A549 (cell line): ENCODE measurements around the gene CLEC2D. TPM values are rescaled to one million over a fixed set of nuclear protein-coding genes. Genes with fewer than 3 reads are reported as not detected.

Experiments used
- ATAC-seq, 2 experiments: fragments of 200-7000 bp in 1 of 2; fragments of >200 bp in 1 of 2; cut with Nextera tagmentation in 1 of 2; cut with Tn5 transposase in 1 of 2; 3 replicates each; pipeline versions ENCODE4 v1.8.0 to v1.9.1; 2018 to 2020; ENCODE audit warnings: mild to moderate bottlenecking in 1 of 2, moderate library complexity in 1 of 2
- CTCF ChIA-PET: fragments of 300-600 bp; sonication (Branson Sonifier 250); formaldehyde crosslinking; extraction: SDS; loops from one replicate; lab custom pipeline; 2021; ENCODE audit warnings: antibody characterized with exemption, inconsistent platforms; lab: Yijun Ruan, JAX
- POLR2A ChIA-PET: fragments of 350-600 bp; formaldehyde crosslinking; extraction: SDS; loops from one replicate; lab custom pipeline; 2021; ENCODE audit warnings: antibody characterized with exemption, inconsistent platforms; lab: Yijun Ruan, JAX
- DNase-seq, 2 experiments: peaks; one replicate each; pipeline versions ENCODE4 v3.0.0 to v3.0.0-alpha.2; 2011 to 2016; ENCODE audit warnings: low read depth in 1 of 2, low spot score in 1 of 2
- FAIRE-seq: peaks from 2 replicates; lab custom pipeline; 2011; peaks lifted over from hg19 to GRCh38; lab: Jason Lieb, UNC
- H3K27ac ChIP-seq, 2 experiments: fragments of >200 bp; sonication (Bioruptor Twin); formaldehyde crosslinking; 3 replicates each; pipeline ENCODE4 v1.5.1; 2016 to 2017
- H3K4me1 ChIP-seq: fragments of >200 bp; sonication (Bioruptor Twin); formaldehyde crosslinking; 3 replicates; pipeline ENCODE4 v1.6.1; 2016
- H3K4me2 ChIP-seq: fragments of >200 bp; sonication (Bioruptor Twin); formaldehyde crosslinking; 3 replicates; pipeline ENCODE4 v1.6.1; 2016
- H3K4me3 ChIP-seq: fragments of >200 bp; sonication (Bioruptor Twin); formaldehyde crosslinking; 3 replicates; pipeline ENCODE4 v1.5.1; 2016
- H3K9me3 ChIP-seq: fragments of >200 bp; sonication (Bioruptor Twin); formaldehyde crosslinking; 3 replicates; pipeline ENCODE4 v1.6.1; 2016
- ATOH8 ChIP-seq: fragments of 250-450 bp; sonication (Bioruptor Pico); IDR thresholded peaks from 2 replicates; pipeline ENCODE4 v1.5.0; 2020; ENCODE audit warnings: low read depth, mild to moderate bottlenecking, moderate library complexity
- BCL3 ChIP-seq: fragments of >200 bp; sonication (Bioruptor Twin); formaldehyde crosslinking; IDR thresholded peaks from 3 replicates; pipeline ENCODE4 v1.6.1; 2016
- CBX2 ChIP-seq: fragments of 200-600 bp; sonication (generic); IDR thresholded peaks from 2 replicates; pipeline ENCODE4 v1.6.1; 2016; ENCODE audit warnings: low read depth, mild to moderate bottlenecking, borderline replicate concordance
- HMGXB4 ChIP-seq: fragments of 250-450 bp; sonication (Bioruptor Pico); IDR thresholded peaks from 2 replicates; pipeline ENCODE4 v1.5.0; 2021; ENCODE audit warnings: mild to moderate bottlenecking, moderate library complexity, borderline replicate concordance
- HOXA7 ChIP-seq: fragments of 250-450 bp; sonication (Bioruptor Pico); IDR thresholded peaks from 2 replicates; pipeline ENCODE4 v1.5.0; 2020; ENCODE audit warnings: mild to moderate bottlenecking, moderate library complexity
- HOXB5 ChIP-seq: fragments of 250-450 bp; sonication (Bioruptor Pico); IDR thresholded peaks from 2 replicates; pipeline ENCODE4 v1.5.0; 2020; ENCODE audit warnings: mild to moderate bottlenecking, moderate library complexity
- JUN ChIP-seq, 2 experiments: fragments of >200 bp; sonication (Bioruptor Twin); formaldehyde crosslinking; IDR thresholded peaks; 2 replicates in 1 of 2; 3 replicates in 1 of 2; pipeline ENCODE4 v1.6.1; 2016 to 2017
- ZSCAN20 ChIP-seq: fragments of 250-450 bp; sonication (Bioruptor Pico); IDR thresholded peaks from 2 replicates; pipeline ENCODE4 v1.8.0; 2022; ENCODE audit warnings: mild to moderate bottlenecking, moderate library complexity
- WGBS: methylation state at CpG from one replicate; pipeline ENCODE4 v1.1.6; 2017; ENCODE audit errors: missing lambda C conversion rate; 5-methylcytosine and 5-hydroxymethylcytosine counted together
- polyA plus RNA-seq, 4 experiments: library from polyadenylated mRNA; depleted of rRNA in 3 of 4; stranded (reverse); fragments of >200 nt; fragmentation: RNase III in 1 of 4; extraction: RNeasy Plus Mini Kit Qiagen cat#74134 plus additional on column Dnase treatment in 1 of 4; gene quantifications; 2 replicates in 3 of 4; 3 replicates in 1 of 4; pipeline ENCODE4 v1.2.3, GENCODE V29; 2011 to 2017
- small RNA-seq, 6 experiments: library from RNA; depleted of rRNA; stranded (forward); fragments of <200 nt; gene quantifications; one replicate each; pipeline ENCODE3, GENCODE V24; 2012

The CLEC2D gene
- polyA plus RNA-seq, 2 of the 4 experiments (the other 2 are of a cell fraction): 1.1 to 4.0 TPM

- no peak overlapping the region for H3K4me2 ChIP-seq
- WGBS: 39% methylated on average over 5 of the region's 5 CpGs
- ATAC-seq: peak in 1 of 2 experiments; percentile 26; a peak in 4 of 6 replicates
- DNase-seq: no peak
- no peak overlapping the region for H3K27ac ChIP-seq
- H3K9me3 ChIP-seq: no peaks in the 10 kb centered on the region
- no peaks in the 10 kb centered on the region for H3K4me1 ChIP-seq
- no peak overlapping the region for H3K4me3 ChIP-seq
- ChIA-PET POLR2A (no interaction called here), CTCF (interaction anchor here (0.7 to 1.2 kb wide), 10 partner anchors 8 to 403 kb away, joined by 3 to 9 read pairs (median 4); no protein-coding TSS in a partner anchor)
- no peak for TF ChIP-seq ATOH8
- TF ChIP-seq, all 56 proteins: peak for 0
- no peak for FAIRE-seq
Measured at GRCh38 chr12:9742661-9743060, 73.1 kb downstream of the CLEC2D start.

- CTCF ChIA-PET: interaction anchor here (0.6 to 1.4 kb wide), 3 partner anchors 37 to 395 kb away, joined by 3 read pairs; no protein-coding TSS in a partner anchor
- no peak for ATAC-seq
Measured at GRCh38 chr12:9745199-9745598, 75.7 kb downstream of the CLEC2D start.

More at GRCh38 chr12:9745199-9745598, 75.7 kb downstream of the CLEC2D start:
- no peak for DNase-seq
- POLR2A ChIA-PET: no interaction called here
- no peak overlapping the region for H3K4me3 ChIP-seq
- H3K27ac ChIP-seq: no peak overlapping the region
- no peaks in the 10 kb centered on the region for H3K4me1 ChIP-seq
- TF ChIP-seq ZSCAN20 (CRISPR knock-in tag) (no peak), HMGXB4 (no peak), HOXB5 (no peak), HOXA7 (CRISPR knock-in tag) (no peak), JUN (IDR thresholded peaks at IDR 0.05) (no peak), CBX2 (no peak), BCL3 (no peak)
- no peaks in the 10 kb centered on the region for H3K9me3 ChIP-seq
- H3K4me2 ChIP-seq: no peak overlapping the region
- FAIRE-seq: no peak
- WGBS: 91% methylated on average over 3 of the region's 3 CpGs

Small RNA genes within 50 kb of the gene (small RNA-seq; reads per million reads assigned to genes)
- gene AC010186.4: 0 reads per million in 6 experiments
- gene RNU6-700P: 0 reads per million in 6 experiments

Other genes starting within 250 kb of the CLEC2D start
- not detected in 2 replicates for gene KLRB1, start 61.8 kb upstream of the CLEC2D start, polyA plus RNA-seq (2011; rRNA removed)
- gene KLRB1, start 61.8 kb upstream of the CLEC2D start, polyA plus RNA-seq (2017; fragmentation: RNase III; extraction: RNeasy Plus Mini Kit Qiagen cat#74134 plus additional on column Dnase treatment): not detected in 3 replicates
- gene CLECL1, start 63.4 kb downstream of the CLEC2D start, polyA plus RNA-seq (2011; rRNA removed): not detected in 2 replicates
- not detected in 3 replicates for gene CLECL1, start 63.4 kb downstream of the CLEC2D start, polyA plus RNA-seq (2017; fragmentation: RNase III; extraction: RNeasy Plus Mini Kit Qiagen cat#74134 plus additional on column Dnase treatment)
- gene CD69, start 91.2 kb downstream of the CLEC2D start, polyA plus RNA-seq (2011; rRNA removed): not detected in 2 replicates
- gene CD69, start 91.2 kb downstream of the CLEC2D start, polyA plus RNA-seq (2017; fragmentation: RNase III; extraction: RNeasy Plus Mini Kit Qiagen cat#74134 plus additional on column Dnase treatment): not detected in 3 replicates
- gene KLRF1, start 157.8 kb downstream of the CLEC2D start, polyA plus RNA-seq (2011; rRNA removed): not detected in 2 replicates
- not detected in 3 replicates for gene KLRF1, start 157.8 kb downstream of the CLEC2D start, polyA plus RNA-seq (2017; fragmentation: RNase III; extraction: RNeasy Plus Mini Kit Qiagen cat#74134 plus additional on column Dnase treatment)
- 2.1 and 2.2 TPM in 2 replicates for gene CLEC2B, start 199.6 kb downstream of the CLEC2D start, polyA plus RNA-seq (2011; rRNA removed)
- 0.17 to 0.55 TPM (median 0.30 TPM) in 3 replicates for gene CLEC2B, start 199.6 kb downstream of the CLEC2D start, polyA plus RNA-seq (2017; fragmentation: RNase III; extraction: RNeasy Plus Mini Kit Qiagen cat#74134 plus additional on column Dnase treatment)
- not detected in 2 replicates for gene KLRF2, start 211.8 kb downstream of the CLEC2D start, polyA plus RNA-seq (2011; rRNA removed)
- not detected in 3 replicates for gene KLRF2, start 211.8 kb downstream of the CLEC2D start, polyA plus RNA-seq (2017; fragmentation: RNase III; extraction: RNeasy Plus Mini Kit Qiagen cat#74134 plus additional on column Dnase treatment)